ENCODE results near the gene NHERF1.

DNA sequence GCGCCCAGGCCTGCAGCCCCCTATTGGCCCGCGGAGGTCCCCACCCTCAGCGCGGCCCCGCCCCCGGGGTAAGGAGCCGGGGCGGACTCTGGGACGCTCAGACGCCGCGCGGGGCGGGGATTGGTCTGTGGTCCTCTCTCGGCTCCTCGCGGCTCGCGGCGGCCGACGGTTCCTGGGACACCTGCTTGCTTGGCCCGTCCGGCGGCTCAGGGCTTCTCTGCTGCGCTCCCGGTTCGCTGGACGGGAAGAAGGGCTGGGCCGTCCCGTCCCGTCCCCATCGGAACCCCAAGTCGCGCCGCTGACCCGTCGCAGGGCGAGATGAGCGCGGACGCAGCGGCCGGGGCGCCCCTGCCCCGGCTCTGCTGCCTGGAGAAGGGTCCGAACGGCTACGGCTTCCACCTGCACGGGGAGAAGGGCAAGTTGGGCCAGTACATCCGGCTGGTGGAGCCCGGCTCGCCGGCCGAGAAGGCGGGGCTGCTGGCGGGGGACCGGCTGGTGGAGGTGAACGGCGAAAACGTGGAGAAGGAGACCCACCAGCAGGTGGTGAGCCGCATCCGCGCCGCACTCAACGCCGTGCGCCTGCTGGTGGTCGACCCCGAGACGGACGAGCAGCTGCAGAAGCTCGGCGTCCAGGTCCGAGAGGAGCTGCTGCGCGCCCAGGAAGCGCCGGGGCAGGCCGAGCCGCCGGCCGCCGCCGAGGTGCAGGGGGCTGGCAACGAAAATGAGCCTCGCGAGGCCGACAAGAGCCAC, at the start of gene NHERF1:
- TF ChIP-seq EP300 (IDR thresholded peaks at IDR 0.05; ENCODE audit: borderline replicate concordance) (peak; percentile 10; the same call in 1 of the 2 replicates), EGR1 (IDR thresholded peaks at IDR 0.05) (0 out of 2 replicates have a peak, but pooled peaks have one; percentile 30), MAX (IDR thresholded peaks at IDR 0.05) (peak; percentile 66), USF1 (IDR thresholded peaks at IDR 0.05) (no peak), RAD21 (IDR thresholded peaks at IDR 0.05; ENCODE audit: low read depth) (peak; percentile 22; the same call in 1 of the 2 replicates)
- TF ChIP-seq, protein P1, sequence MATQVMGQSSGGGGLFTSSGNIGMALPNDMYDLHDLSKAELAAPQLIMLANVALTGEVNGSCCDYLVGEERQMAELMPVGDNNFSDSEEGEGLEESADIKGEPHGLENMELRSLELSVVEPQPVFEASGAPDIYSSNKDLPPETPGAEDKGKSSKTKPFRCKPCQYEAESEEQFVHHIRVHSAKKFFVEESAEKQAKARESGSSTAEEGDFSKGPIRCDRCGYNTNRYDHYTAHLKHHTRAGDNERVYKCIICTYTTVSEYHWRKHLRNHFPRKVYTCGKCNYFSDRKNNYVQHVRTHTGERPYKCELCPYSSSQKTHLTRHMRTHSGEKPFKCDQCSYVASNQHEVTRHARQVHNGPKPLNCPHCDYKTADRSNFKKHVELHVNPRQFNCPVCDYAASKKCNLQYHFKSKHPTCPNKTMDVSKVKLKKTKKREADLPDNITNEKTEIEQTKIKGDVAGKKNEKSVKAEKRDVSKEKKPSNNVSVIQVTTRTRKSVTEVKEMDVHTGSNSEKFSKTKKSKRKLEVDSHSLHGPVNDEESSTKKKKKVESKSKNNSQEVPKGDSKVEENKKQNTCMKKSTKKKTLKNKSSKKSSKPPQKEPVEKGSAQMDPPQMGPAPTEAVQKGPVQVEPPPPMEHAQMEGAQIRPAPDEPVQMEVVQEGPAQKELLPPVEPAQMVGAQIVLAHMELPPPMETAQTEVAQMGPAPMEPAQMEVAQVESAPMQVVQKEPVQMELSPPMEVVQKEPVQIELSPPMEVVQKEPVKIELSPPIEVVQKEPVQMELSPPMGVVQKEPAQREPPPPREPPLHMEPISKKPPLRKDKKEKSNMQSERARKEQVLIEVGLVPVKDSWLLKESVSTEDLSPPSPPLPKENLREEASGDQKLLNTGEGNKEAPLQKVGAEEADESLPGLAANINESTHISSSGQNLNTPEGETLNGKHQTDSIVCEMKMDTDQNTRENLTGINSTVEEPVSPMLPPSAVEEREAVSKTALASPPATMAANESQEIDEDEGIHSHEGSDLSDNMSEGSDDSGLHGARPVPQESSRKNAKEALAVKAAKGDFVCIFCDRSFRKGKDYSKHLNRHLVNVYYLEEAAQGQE (IDR thresholded peaks at IDR 0.05; ENCODE audit: low read depth): no peak
